ENCODE measurements around the gene TXNRD1. TPM values are rescaled to one million over a fixed set of nuclear protein-coding genes. Genes with fewer than 3 reads are reported as not detected.

Gene TXNRD1
- total RNA-seq, 1 donor from 2014 or later, result 82.7 TPM

- Mint-ChIP-seq H3K4me3 (ENCODE audit: unreplicated experiment) (no peak overlapping the region), H3K27ac (ENCODE audit: unreplicated experiment) (no peak overlapping the region), H3K27me3 (ENCODE audit: low read depth) (no peaks in the 10 kb centered on the region), H3K9me3 (ENCODE audit: low read depth) (peaks cover 16% of the 10 kb centered on the region), H3K4me1 (ENCODE audit: low read depth) (peaks cover 2% of the 10 kb centered on the region), H3K36me3 (ENCODE audit: low read depth) (peaks cover 7% of the 10 kb centered on the region)
- no peak for TF ChIP-seq CTCF (IDR thresholded peaks at IDR 0.05)
- DNase-seq (ENCODE audit: low spot score), result no peak
Observed at GRCh38 chr12:104197264-104197663, 18.3 kb upstream of the TXNRD1 start.

GRCh38 chr12:104199964-104200363 is 15.6 kb upstream of the TXNRD1 start:
- peaks cover 11% of the 10 kb centered on the region for H3K9me3 Mint-ChIP-seq (ENCODE audit: low read depth)
- H3K27ac Mint-ChIP-seq (ENCODE audit: unreplicated experiment), result no peak overlapping the region
- no peak for TF ChIP-seq CTCF (IDR thresholded peaks at IDR 0.05)
- peaks cover 7% of the 10 kb centered on the region for H3K36me3 Mint-ChIP-seq (ENCODE audit: low read depth)
- H3K4me1 Mint-ChIP-seq (ENCODE audit: low read depth), result peaks cover 2% of the 10 kb centered on the region
- no peak overlapping the region for H3K4me3 Mint-ChIP-seq (ENCODE audit: unreplicated experiment)
- no peaks in the 10 kb centered on the region for H3K27me3 Mint-ChIP-seq (ENCODE audit: low read depth)
- DNase-seq (ENCODE audit: low spot score), result no peak

- Mint-ChIP-seq H3K9me3 (ENCODE audit: low read depth) (peaks cover 11% of the 10 kb centered on the region), H3K36me3 (ENCODE audit: low read depth) (peaks cover 7% of the 10 kb centered on the region), H3K27me3 (ENCODE audit: low read depth) (no peaks in the 10 kb centered on the region), H3K4me3 (ENCODE audit: unreplicated experiment) (no peak overlapping the region), H3K27ac (ENCODE audit: unreplicated experiment) (no peak overlapping the region), H3K4me1 (ENCODE audit: low read depth) (peaks cover 2% of the 10 kb centered on the region)
- peak; percentile 95 for TF ChIP-seq CTCF (IDR thresholded peaks at IDR 0.05)
- no peak for DNase-seq (ENCODE audit: low spot score)
Observed at GRCh38 chr12:104201238-104202001, 14.2 kb upstream of the TXNRD1 start.

GRCh38 chr12:104204690-104205480 is 10.7 kb upstream of the TXNRD1 start:
- Mint-ChIP-seq H3K4me1 (ENCODE audit: low read depth) (peaks cover 2% of the 10 kb centered on the region), H3K27ac (ENCODE audit: unreplicated experiment) (no peak overlapping the region), H3K4me3 (ENCODE audit: unreplicated experiment) (no peak overlapping the region), H3K27me3 (ENCODE audit: low read depth) (no peaks in the 10 kb centered on the region), H3K36me3 (ENCODE audit: low read depth) (peaks cover 8% of the 10 kb centered on the region), H3K9me3 (ENCODE audit: low read depth) (peaks cover 9% of the 10 kb centered on the region)
- no peak for TF ChIP-seq CTCF (IDR thresholded peaks at IDR 0.05)
- no peak for DNase-seq (ENCODE audit: low spot score)

- Mint-ChIP-seq H3K4me3 (ENCODE audit: unreplicated experiment) (no peak overlapping the region), H3K36me3 (ENCODE audit: low read depth) (peaks cover 1% of the 10 kb centered on the region), H3K27me3 (ENCODE audit: low read depth) (no peaks in the 10 kb centered on the region), H3K27ac (ENCODE audit: unreplicated experiment) (no peak overlapping the region), H3K4me1 (ENCODE audit: low read depth) (no peaks in the 10 kb centered on the region), H3K9me3 (ENCODE audit: low read depth) (no peaks in the 10 kb centered on the region)
- no peak for DNase-seq (ENCODE audit: low spot score)
- TF ChIP-seq CTCF (IDR thresholded peaks at IDR 0.05), result no peak
Observed at GRCh38 chr12:104207416-104208205, 8.0 kb upstream of the TXNRD1 start.
